ENCODE data around the gene PAX2.

The PAX2 gene

DNA sequence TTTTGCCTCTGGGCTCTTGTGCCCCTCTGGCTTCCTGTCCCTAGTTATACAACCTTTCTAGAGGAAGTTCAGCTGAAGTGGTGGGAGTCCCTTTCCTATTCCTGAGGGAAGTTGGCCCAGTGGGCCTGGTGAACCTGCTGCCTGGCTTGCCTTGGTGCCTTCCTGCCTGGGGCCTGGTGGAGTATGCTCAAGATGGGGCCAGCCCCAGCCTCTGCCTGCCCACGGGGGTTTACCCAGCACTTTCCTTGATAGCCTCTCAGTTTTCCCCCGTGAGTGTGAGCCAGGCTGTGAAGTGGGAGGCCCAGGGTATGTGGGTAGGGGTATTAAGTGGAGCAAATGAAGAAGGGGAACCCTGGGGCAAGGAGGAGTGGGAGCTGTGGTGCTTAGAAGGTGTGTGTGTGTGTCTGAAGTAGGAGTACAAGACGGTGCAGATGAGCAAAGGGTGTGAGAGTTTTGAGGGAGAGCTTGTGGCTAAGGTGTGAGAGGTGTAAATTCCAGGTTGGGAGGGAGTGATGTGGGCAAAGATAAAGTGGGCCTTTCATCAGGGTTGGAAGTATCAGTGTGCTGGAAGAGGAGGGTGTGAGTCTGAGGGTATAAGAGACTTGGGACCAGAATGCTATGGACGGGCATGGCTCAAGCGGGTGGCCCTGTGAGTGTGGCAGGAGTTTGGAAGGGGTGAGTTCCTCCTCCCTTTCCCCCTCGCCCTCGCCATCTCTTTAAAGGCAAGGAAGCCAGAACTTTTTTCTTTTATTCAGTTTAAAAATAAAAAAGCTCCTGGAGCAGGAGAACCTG is 10.9 kb upstream of the PAX2 start:
- ChIA-PET CTCF (interaction anchor here (3.1 kb wide), 1 partner anchor 9 kb away, joined by 12 read pairs; no protein-coding TSS in a partner anchor), POLR2A (no interaction called here)
- TF ChIP-seq, protein P1, sequence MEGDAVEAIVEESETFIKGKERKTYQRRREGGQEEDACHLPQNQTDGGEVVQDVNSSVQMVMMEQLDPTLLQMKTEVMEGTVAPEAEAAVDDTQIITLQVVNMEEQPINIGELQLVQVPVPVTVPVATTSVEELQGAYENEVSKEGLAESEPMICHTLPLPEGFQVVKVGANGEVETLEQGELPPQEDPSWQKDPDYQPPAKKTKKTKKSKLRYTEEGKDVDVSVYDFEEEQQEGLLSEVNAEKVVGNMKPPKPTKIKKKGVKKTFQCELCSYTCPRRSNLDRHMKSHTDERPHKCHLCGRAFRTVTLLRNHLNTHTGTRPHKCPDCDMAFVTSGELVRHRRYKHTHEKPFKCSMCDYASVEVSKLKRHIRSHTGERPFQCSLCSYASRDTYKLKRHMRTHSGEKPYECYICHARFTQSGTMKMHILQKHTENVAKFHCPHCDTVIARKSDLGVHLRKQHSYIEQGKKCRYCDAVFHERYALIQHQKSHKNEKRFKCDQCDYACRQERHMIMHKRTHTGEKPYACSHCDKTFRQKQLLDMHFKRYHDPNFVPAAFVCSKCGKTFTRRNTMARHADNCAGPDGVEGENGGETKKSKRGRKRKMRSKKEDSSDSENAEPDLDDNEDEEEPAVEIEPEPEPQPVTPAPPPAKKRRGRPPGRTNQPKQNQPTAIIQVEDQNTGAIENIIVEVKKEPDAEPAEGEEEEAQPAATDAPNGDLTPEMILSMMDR (IDR thresholded peaks at IDR 0.05; ENCODE audit: control extremely low read depth, extremely low read depth, low read depth, missing control alignments), result no peak
- no peak for DNase-seq (ENCODE audit: extremely low spot score)

DNA sequence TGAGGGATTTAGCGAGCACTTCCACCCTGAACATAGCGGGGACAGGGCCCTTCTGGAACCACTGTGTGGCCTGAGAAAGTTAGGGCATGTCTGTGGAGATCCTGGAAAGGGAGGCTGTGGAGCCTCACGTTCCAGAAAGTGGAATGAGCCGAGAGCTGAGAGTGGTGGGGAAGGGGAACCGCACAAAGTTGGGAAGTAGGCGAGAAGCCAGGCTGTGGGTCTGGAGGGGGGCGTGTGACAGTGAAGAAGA is 10.4 kb upstream of the PAX2 start:
- POLR2A ChIA-PET, result no interaction called here
- CTCF ChIA-PET, result interaction anchor here (3.1 kb wide), 1 partner anchor 8 kb away, joined by 12 read pairs; no protein-coding TSS in a partner anchor
- DNase-seq (ENCODE audit: extremely low spot score), result no peak
- TF ChIP-seq, protein P1 (IDR thresholded peaks at IDR 0.05; ENCODE audit: control extremely low read depth, extremely low read depth, low read depth, missing control alignments), result no peak

DNA sequence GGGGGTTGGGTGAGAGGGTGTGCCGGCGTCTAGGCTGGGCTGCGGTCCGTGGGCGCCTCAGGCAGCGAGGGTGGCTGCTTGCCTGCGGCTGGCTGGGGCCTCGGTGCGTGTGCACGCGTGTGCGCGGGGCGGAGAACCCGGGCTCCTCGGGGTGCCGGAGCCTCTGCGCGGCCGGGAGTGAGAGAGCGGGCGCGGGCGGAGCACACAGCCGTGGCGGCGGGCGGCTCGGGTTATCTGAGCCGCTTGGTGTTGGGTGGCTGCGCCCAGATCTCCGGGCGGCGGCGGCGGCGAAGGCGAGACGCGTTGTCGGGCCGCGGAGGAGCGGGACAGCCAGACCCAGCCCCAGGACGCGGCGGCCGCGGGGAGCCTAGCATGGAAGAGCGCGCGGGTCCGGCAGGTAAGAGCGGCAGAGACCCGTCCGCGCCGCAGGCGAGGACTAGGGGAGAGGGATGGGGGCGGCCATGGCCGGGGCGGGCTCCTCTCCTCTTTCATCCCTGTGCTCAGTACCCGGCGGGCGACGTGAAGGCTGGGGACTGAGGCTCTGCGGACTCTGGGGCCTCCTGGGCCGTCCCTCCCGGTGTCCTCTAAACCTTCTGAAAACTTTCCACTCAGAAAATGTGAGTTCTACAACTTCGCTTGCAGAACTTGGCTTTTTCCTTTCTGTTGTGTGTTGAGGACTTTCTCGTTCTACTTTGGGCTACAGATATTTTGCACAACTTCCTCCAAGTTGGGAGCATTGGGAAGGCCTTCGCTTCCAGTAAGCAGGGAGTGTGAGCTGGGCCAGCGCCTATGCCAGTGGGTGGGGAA is 9.8 kb upstream of the PAX2 start:
- TF ChIP-seq, protein P1 (IDR thresholded peaks at IDR 0.05; ENCODE audit: control extremely low read depth, extremely low read depth, low read depth, missing control alignments), result no peak
- ChIA-PET POLR2A (no interaction called here), CTCF (interaction anchor here (3.1 kb wide), 1 partner anchor 8 kb away, joined by 12 read pairs; no protein-coding TSS in a partner anchor)
- DNase-seq (ENCODE audit: extremely low spot score), result no peak

DNA sequence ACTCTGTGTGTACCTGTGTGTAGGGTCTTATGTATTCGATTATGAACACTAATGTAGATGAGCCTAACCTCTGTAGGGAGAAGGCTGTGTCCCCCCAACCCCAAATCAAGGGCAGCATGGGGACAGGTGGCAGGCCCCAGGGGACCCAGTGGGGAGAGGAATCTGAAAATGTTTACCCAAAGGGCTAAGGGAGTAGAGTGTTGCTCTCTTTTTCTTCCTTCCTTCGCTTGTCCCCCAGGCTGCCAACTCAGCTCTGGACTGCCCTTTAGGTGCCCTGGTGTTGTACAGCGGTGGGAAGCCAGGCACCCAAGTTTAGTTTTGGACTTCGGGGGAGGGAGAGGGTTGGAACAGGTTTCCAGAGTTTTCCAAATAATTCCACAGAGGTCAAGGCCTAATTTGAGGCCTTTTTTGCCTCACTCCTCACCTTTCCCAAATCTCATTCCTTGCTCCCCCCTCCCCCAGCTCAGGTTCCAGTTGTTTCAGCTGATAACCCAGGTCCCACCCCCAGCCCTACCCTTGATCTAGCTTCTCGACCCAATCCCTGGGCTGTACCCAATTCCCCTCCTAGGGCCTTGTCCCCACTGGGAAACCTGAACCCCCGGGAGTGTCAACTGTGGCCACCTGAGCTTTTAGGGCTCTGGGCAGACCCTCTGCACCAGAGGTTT is 9.1 kb upstream of the PAX2 start:
- POLR2A ChIA-PET, result no interaction called here
- DNase-seq (ENCODE audit: extremely low spot score), result no peak
- TF ChIP-seq, protein P1 (IDR thresholded peaks at IDR 0.05; ENCODE audit: control extremely low read depth, extremely low read depth, low read depth, missing control alignments), result no peak
- CTCF ChIA-PET, result no interaction called here

DNA sequence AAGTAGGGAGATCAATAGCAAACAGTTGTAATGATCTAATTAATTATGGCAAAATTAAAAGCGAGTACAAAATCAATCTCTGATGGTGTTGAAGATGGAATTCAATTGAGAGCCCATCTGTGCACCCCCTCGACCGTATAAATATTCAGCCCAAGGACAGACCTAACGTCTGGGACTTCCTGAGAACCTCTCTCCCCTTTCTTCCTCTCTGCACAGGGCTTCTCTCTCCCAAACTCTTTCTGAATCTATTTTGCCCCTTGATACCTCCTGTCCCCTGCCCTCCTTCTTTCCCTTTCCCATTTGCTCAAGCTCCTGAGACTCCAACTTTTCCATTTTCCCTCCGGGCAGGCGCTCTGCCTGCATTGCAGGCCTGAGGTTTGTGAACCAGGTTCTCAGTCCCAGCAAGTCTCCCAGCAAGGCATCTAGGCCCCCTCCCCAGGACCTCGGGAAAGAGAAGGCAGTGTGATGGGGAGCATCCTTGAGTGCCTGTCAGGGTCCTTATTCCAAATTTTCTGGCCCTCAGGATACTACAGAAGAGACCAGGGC is 8.5 kb upstream of the PAX2 start:
- POLR2A ChIA-PET, result no interaction called here
- CTCF ChIA-PET, result no interaction called here
- DNase-seq (ENCODE audit: extremely low spot score), result no peak
- TF ChIP-seq, protein P1 (IDR thresholded peaks at IDR 0.05; ENCODE audit: control extremely low read depth, extremely low read depth, low read depth, missing control alignments), result no peak

DNA sequence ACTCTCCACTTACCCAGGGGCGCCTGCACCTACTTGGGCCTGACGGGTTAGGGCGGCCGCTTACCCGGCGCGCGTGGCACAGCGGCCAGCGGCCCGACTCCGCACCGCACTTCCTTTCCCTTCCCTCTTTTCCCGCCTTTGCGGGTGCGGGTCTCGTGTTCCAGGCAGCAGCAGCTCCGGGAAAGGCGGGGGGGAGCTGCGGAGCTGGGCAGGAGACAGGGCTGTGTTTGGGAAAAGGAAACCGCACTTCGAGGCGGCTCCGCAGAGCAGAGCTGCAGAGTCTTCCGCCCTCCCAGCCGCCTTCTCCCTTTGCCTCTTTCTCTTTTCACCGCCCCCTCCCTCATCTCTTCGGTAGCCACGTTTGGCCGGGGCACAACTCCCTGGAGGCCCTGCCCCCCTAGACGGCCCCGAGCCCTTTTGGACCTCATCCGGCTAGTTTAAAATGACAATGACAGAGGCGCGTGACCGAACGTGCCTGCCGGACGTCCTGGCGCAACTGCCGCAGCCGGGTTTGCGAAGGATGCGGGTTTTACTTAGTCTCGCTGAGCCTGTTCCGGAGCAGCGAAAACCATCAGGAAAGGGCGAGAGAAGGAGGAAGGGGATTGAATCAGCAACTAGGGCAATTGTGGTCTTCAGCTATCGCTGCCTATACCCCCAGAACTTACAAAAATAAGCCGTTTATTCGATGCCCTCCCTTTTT is 7.9 kb upstream of the PAX2 start:
- DNase-seq (ENCODE audit: extremely low spot score), result no peak
- ChIA-PET CTCF (interaction anchor here (1.2 kb wide), 1 partner anchor 10 kb away, joined by 3 read pairs; no protein-coding TSS in a partner anchor), POLR2A (no interaction called here)
- TF ChIP-seq, protein P1 (IDR thresholded peaks at IDR 0.05; ENCODE audit: control extremely low read depth, extremely low read depth, low read depth, missing control alignments), result no peak
